ENCODE measurements around the gene GRIN2A. TPM values are rescaled to one million over a fixed set of nuclear protein-coding genes. Genes with fewer than 3 reads are reported as not detected.

The GRIN2A gene
- total RNA-seq, 1 donor from 2014 or later = not detected

DNA sequence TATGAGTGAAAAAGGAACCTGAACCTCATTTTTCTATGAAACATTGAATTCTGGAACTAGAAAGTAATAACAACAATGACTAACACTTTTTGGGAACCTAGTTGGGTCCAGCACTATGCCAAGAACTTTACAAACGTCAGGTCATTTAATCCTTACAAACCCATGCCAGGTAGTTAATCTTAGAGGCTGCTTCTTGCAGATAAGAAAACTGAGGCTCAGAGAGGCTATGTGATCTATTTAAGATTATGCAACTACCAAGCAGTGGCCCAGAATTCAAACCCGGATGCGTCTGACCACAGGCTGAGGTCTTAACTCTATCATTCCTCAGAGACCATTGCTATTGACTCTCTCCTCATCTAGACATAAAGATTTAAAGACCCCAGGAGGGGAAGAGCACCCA lies 358.7 kb downstream of the GRIN2A start:
- intact Hi-C loops (cut with micrococcal nuclease) = no loop called here

DNA sequence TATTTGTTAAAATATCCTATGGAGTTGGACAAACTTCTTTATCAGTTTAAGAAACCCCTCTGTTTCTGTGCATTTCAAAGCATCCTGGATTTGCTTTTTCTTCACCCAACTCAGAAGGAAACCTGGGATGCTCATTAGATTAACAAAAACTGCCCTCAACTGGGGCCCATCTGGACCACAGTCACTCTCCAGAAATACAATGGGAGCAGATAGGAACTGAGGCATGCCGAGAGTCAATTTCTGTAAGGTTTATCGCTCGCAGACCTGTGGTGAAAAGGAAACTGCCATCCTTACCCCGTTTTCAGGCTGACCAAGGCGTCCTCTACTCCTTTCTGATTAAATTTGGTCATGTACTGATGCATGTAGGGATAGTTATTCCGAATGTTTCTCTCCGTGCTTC lies 360.3 kb downstream of the GRIN2A start:
- intact Hi-C loops (cut with micrococcal nuclease) = no loop called here

DNA sequence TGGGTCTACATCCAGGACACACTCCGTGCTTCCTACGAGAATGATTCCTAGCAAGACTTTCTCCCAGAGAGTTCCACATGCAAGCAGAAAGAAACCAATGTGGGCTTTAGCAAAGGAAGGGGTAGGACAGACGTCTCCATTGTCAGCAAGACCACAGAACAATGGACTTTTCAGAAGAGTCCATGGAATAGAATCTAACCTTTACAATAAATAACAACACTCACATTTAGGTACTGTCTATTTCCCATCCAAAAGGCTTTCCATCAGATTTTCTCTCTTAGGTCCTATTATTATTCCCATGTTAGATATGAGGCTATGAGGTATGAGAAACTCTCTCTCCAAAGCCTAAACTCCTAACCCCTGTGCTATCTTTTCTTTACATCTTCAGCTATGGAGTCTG lies 360.9 kb downstream of the GRIN2A start:
- intact Hi-C loops (cut with micrococcal nuclease) = no loop called here

DNA sequence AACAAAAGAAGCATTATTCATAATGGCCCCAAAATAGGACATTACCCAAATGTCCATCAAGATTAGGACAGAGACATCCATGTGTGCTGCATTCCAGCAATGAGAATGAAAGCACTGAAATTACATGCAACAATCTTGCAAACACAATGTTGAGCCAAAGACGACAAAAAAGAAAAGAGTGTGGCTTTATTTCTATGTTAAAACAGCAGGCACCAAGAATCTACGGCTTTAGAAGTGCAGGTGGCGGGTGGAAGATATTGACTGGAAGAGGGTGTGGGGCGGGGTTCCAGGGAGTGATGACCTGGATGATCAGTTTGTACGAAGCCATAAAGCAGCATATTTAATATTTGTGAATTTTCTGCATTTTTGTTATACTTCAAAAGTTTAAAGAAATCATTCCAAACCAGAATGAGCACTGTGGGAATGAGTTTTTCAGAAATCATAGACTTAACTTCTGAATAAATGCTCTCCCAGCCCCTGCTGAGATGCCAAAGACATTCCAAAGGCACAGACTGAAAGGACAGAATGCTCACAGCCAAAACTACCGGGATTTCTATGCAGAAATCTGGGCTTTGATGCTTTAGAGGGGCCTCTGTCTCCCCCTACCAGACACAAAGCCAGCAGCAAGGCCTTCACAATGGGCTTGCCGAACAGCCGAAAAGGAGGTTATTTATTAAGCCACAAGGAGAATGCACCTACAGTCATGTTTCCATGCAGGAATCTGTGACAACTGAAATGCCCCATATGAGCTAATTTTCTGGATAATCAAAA lies 361.6 kb downstream of the GRIN2A start:
- intact Hi-C loops (cut with micrococcal nuclease) = no loop called here

DNA sequence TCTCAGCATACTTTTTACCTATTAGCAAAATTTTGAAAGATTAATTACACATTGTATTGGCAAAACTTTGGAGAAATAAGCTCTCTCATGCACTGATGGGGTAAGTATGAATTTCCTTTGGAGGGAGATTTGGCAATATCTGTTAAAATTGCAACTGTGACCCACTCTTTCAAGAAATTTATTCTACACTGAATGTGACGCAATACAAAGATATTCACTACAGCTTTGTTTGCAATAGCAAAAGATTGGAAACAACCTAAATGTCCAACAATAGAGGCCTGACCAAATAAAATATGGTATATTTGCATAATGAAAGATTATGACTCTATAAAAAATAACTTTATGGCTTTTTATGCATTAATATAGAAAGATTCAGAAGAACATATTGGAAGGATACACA lies 363.5 kb downstream of the GRIN2A start:
- intact Hi-C loops (cut with micrococcal nuclease) = no loop called here

DNA sequence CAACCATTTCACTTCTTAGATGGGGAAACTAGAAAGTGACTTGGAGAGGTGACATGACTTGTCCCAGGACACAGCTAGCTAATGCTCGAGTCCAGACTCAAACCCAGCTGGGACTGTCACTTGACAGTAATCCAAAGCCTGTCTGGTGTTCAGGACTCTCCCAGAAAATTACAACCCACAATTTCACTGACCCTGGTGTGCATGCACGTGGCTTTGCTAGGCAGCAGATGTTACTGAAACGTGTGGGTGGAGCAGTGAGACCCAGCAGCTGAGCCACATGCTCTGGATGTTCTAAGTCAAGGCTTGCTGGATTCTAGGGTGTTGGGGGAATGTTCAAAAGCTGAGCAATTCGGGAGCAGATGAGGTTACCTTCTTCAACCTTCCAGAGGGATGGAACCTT lies 364.6 kb downstream of the GRIN2A start:
- intact Hi-C loops (cut with micrococcal nuclease) = no loop called here

DNA sequence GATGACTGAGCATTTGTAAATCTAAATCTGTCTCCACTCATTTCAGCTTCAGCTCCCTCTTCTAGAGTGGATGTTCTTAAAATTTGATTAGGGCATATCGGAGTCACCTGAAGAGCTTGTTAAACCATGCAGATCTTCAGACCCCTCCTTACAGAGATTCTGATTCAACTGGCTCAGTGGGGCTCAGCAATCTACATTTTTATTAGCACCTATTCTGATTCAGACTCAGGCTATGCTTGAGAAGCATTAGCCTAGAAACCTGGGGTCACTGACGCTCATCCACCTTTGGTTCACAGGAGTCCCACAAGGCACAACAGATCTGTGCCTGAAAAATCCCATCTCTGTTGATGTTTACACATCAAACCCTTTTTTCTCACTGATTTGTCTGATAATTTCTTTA lies 365.6 kb downstream of the GRIN2A start:
- intact Hi-C loops (cut with micrococcal nuclease) = no loop called here

DNA sequence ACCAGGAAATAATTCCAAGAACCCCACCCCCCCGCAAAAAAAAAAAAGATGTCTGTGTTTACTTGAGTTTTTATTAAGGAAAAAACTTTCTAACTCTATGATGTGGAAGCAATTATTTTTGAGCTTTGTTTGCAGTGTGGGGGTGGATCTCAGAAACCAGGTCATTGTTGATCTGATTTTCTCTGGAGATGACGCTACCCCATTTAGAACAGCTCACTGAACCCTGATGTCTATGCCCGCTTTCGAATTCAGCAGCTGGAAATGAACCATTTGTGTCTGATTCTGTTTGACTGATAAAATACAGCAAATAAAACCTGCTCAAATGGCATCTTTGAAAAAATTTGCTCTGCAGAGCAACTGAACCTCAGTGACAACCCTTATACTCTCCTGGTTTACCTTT lies 368.6 kb downstream of the GRIN2A start:
- intact Hi-C loops (cut with micrococcal nuclease) = no loop called here

DNA sequence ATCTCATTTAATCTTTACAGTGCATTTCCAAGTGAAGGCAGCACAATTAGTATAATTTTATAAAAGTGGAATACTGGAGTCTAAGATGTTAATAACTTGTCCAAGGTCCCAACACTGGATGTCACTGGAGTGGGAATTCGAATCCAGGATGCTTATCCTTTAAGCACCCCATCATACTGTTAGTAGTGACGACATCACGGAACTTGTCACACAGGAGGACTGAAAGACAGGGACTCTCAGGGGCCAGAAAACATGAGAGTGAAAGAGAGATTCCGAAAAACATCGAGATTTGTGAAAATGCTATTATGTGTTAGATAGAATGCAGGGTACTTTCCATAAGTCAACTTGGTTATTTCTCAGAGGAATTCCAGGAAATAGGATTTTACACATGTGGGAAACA lies 374.0 kb downstream of the GRIN2A start:
- intact Hi-C loops (cut with micrococcal nuclease) = no loop called here

DNA sequence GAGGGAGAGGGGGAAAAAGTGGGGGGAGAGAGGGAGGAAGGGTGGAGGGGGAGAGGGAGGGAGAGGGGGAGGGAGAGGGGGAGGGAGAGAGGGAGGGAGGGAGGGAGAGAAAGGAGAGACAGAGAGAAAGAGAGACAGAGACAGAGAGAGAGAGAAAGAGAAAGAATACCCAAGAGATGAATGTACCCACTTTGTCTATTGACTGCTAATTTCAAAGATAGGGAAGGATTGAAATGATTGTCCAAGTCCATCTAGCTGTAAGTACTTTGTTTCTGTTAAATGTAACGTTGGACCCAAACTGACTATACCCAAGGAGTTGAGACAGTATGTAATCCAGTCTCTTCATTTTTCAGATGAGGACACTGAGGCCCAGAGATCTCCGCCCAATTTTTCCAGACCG lies 374.9 kb downstream of the GRIN2A start:
- intact Hi-C loops (cut with micrococcal nuclease) = no loop called here

DNA sequence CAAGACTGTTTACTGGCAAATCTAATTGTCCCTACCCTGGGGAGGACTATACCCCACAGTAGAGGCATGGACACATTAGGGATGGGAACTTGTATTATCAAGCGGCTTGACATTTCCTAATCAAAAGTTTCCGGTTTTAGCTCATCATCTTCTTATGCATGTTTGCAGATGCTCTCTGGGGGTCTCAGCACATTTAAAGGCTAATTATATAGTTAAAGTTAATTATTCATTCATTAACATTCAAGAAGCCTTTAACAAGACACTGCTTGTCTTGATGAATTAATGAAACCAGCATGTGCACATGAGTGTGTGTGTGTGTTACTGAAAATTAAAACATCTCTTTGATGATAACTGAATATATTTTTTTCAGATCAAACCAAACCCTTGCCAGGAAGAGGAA lies 377.1 kb downstream of the GRIN2A start:
- intact Hi-C loops (cut with micrococcal nuclease) = no loop called here

DNA sequence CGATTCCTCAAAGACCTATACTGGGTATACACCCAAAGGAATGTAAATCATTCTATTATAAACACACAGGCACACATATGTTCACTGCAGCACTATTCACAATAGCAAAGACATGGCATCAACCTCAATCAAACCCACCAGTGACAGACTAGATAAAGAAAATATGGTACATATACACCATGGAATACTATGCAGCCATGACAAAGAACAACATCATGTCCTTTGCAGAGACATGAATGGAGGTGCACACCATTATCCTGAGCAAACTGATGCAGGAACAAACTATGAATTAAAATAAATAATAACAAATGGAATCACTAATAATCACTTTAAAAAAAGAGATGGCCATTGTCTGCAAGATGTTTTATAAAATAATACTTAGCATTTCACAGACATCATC lies 380.1 kb downstream of the GRIN2A start:
- intact Hi-C loops (cut with micrococcal nuclease) = no loop called here

DNA sequence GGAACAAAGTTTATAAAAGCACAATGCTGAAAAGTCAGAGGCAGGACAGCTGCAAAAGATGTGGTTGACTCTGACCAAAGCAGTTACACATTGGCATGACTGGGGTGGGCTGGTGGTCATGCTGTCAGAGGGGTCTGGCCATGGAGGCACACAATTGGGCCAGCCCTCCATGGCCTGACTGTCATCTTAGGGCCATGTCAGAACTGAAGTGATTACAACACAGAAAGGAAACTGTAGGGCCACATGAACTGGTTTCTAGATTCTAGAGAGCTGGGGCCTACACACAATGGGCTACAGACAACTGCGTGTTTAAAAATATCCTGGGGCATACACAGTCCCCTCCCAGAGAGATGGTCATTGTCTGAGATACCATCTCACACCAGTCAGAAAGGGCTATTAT lies 380.6 kb downstream of the GRIN2A start:
- intact Hi-C loops (cut with micrococcal nuclease) = no loop called here

DNA sequence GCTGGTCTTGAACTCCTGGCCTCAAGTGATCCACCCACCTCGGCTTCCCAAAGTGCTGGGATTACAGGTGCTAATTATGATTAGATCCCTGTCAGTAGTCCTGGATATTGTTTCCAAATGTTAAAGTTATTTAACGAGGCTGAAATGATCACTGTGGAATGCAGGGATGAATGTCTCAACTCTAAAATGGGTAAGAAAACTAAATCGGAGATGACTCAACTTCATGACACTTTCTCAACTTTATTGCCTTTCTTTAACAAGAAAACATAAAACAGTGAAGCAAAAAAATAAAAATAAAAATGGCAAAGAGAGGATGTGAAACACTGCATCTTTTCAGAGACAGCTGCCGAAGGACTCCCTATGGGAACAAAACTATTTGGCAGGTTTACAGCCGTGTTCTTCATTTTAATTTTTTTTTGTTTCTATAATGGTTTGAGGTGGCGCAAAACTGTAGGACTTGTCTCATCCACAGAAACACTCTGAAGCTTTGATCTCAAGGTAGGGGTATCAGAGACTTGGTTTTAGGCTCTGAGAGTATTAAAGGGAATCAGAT lies 382.0 kb downstream of the GRIN2A start:
- intact Hi-C loops (cut with micrococcal nuclease) = no loop called here

DNA sequence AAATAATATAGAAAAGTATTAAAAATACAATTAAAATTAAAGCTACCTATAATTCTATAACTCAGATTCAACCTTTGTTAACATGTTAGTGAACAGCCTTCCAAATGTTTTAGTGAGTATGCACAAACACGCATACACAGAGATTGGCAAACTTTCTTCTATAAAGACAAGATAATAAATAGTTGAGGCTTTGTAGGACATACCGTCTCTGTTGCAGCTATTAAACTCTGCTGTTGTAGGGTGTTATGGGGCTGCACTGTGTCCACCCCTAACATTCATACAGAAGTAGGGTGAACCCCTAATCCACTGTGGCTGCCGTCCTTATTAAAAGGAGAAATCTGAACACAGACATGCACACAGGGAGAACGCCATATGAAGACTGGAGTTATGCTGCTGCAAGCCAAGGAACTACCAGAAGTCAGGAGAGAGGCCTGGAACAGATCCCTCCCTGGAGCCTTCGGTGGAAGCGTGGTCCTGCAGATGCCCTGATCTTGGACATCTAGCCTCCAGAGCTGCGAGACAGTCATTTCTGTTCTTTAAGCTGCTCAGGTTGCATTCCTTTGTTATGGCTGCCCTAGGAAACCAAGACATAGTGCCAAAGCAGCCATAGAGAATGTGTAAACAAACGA lies 383.2 kb downstream of the GRIN2A start:
- intact Hi-C loops (cut with micrococcal nuclease) = no loop called here

DNA sequence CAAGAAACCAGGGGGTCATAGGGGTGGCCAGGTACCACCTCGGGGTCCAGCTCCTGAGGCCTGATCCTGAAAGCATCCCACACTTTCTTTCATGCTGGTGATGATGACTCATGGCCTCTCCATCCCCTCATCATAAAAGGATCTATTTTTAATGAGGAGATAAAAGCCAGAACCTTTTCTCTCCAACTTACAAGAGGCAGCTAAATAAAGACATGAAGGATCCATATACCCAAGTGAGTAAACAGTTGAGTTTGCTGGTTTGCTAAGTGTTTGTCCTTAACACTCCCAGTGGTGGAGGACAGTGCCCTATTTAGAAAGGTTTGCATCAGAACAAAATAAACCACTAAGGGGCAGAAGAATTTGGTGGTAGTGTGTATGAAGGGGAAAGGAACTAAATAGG lies 383.8 kb downstream of the GRIN2A start:
- intact Hi-C loops (cut with micrococcal nuclease) = no loop called here

DNA sequence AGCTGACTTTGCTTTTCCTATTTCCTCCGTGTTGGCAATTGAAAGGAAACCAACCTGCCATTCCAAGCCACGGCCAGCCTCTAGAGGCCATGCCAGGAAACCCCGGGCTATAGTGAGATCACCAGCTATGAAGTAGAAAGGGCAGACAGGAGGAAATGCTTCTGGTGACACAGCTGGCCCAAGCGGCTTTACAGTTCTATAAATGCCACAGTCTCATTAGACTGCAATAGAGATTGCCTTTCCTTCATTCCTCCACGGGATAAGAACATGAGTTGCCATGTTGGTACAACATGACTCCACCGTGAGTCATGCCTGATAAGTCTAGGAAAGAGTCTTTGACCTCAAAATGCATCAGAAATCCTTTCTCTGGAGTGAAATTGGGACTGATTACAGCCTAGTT lies 384.9 kb downstream of the GRIN2A start:
- intact Hi-C loops (cut with micrococcal nuclease) = no loop called here

DNA sequence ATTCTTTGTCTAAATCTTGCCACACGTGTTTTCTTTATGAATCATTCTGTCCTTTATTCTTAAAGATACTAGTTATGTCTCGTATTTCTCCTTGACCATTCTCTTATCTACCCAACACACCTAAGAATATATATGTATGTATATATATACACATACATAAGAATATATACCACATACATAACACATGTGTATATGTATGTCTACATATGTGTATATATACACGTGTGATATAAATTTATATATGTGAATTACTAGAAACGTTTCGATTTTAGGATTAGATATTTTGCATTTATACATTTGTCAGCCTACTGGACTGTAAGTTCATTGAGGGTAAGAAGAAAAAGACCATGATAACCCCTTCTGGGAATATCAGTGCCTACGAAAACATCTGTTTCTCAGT lies 388.6 kb downstream of the GRIN2A start:
- intact Hi-C loops (cut with micrococcal nuclease) = no loop called here

DNA sequence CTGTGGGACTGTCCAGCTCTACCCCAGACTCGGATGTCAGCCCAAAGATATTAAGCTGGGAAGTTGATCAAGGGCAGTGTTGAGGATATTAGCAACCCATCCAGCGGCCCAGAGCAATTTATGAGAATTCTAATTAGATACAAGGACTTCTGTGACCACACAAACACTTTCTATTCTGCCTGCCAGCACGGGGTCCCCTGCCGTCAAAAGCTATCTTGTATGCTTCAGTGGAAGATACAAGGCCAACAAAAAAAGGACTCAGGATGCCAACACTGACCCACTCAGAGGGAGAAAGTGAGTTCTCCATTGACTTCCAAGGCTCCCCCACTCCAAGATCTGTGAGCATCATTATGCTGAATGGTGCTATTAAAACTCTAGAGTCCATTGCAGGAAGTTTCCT lies 390.7 kb downstream of the GRIN2A start:
- intact Hi-C loops (cut with micrococcal nuclease) = no loop called here

DNA sequence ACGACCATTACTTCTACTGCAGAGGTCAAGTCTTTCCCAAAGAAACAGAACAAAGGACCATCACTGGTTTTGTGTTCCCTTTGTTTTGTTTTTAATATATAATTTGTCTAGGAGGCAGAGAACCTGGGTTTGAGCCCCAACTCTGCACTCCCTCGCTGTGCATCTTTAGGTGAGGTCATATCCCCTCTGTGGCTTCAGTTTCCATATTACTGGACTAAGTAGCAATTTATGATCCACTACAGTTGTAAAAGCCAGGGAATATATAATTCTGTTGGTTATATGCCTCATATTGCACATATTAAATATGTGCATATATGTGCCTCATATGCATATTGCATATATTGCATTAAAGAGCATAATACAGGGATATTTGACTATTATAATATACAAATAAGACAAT lies 392.0 kb downstream of the GRIN2A start:
- intact Hi-C loops (cut with micrococcal nuclease) = no loop called here

DNA sequence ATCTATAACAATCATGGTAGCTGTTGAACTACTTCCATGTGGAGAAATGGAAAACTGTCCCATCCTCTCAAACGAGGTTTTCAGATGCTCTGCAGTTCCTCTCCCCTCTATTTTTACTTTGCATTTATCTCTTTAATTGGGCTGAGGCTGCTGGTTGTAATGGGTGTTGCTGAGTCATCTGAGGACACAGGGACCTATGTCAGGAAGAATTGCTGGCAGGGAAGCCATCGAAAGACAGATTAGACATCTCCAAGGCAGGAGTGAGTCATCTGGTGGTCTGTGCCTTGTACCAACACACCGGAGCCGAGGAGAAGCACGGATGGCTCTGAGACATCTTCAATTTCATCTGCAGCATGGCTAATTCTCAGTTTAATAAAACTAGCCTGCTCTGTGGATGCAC lies 394.5 kb downstream of the GRIN2A start:
- intact Hi-C loops (cut with micrococcal nuclease) = no loop called here

DNA sequence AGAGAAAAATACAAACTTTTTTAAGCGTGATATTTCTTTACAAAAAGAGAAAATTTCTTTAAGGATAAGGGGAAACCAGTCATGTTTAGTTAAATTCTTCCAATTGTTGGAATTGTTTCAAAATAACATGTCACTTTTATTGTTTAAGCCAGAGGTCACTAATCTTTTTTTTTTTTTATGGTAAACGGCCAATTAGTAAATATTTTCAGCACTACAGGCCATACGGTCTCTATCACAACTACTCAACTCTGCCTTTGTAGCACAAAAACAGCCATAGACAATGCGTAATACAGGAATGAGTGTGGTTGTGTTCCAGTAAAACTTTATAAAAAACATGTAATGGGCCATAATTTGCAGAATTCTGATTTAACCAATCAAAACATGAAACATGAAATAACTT lies 401.4 kb downstream of the GRIN2A start:
- intact Hi-C loops (cut with micrococcal nuclease) = no loop called here

DNA sequence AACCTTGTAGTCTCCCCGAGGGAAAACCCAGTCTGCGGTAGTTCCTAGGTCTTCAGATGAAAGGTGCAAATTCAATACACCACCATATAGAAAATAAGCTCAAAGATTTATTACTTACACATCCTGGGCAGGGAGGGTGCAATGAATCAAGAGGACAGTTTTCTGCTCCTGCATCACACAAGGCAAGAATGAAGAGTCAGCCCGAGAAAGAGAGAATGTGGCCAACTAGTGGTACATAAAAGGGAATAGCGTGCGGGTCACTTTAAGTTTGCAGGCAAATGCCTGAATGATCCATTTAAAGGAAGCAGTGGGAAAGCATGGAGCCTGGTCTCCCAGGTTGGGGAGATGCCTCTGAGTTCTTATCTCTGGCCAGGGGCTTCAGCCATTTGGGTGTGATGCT lies 403.4 kb downstream of the GRIN2A start:
- intact Hi-C loops (cut with micrococcal nuclease) = no loop called here
